NCI-H1105 treated with DMSO at 0.1 percent for 48 hours (cell line): ENCODE measurements around the gene ABCB6.
"Not testable (repeated sequence)": the region's sequence is repeated elsewhere in the genome, so short reads cannot be mapped to it uniquely, and the experiment has no call there.

Experiments used
- DNase-seq: peaks from one replicate; lab custom pipeline; 2025; lab: John Stamatoyannopoulos, UW

Gene ABCB6

GRCh38 chr2:219218732-219219701 lies at the start of gene ABCB6:
Gene ABCB6 (minus strand): TSS chr2:219218958. CDS start chr2:219218673, 285 bp downstream.
- peak; percentile 87 for DNase-seq

GRCh38 chr2:219268294-219268693 lies 49.5 kb upstream of the ABCB6 start:
- no peak for DNase-seq

GRCh38 chr2:219266886-219267285 lies 48.1 kb upstream of the ABCB6 start:
- DNase-seq = no peak

GRCh38 chr2:219266232-219266631 lies 47.5 kb upstream of the ABCB6 start:
- DNase-seq = no peak

GRCh38 chr2:219261024-219261855 lies 42.5 kb upstream of the ABCB6 start:
- DNase-seq = no peak

DNA sequence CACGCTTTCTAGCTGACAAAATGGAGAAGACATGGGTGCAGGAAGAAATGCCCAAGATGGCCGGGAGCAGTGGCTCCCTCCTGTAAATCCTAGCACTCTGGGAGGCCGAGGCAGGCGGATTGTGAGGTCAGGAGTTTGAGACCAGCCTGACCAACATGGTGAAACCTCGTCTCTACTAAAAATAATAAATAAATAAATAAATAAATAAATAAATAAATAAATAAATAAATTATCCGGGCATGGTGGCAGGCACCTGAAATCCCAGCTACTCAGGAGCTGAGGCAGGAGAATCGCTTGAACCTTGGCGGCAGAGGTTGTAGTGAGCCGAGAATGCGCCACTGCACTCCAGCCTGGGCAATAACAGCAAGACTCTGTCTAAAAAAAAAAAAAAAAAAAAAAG lies 40.2 kb upstream of the ABCB6 start:
- not testable (repeated sequence) for DNase-seq

DNA sequence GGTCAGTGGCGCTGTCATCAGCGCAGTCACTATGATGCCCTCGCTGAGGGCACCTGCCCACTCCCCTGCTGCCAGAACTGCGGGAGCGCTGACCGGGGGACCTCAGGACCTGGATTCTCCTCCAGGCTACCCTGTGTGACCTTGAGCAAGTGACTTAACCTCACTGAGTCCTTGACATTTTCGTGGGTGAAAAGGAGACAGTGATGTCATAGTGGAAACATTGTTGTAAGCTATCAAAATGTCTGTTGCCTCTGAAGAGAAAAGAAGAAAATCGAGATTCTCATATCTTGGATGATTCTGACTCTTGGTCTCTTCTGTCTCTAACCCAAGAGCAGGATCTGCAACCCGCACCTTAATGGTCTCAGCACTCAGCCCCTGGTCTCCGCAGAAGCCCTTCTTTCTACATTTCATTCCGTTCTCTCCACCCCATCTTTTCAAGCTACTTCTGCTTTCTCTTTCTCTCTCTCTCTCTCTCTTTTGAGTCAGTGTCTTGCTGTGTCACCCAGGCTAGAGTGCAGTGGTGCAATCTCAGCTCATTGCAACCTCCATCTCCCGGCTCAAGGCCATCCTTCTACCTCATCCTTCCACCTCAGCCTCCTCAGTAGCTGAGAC lies 35.9 kb upstream of the ABCB6 start:
- DNase-seq = no peak

DNA sequence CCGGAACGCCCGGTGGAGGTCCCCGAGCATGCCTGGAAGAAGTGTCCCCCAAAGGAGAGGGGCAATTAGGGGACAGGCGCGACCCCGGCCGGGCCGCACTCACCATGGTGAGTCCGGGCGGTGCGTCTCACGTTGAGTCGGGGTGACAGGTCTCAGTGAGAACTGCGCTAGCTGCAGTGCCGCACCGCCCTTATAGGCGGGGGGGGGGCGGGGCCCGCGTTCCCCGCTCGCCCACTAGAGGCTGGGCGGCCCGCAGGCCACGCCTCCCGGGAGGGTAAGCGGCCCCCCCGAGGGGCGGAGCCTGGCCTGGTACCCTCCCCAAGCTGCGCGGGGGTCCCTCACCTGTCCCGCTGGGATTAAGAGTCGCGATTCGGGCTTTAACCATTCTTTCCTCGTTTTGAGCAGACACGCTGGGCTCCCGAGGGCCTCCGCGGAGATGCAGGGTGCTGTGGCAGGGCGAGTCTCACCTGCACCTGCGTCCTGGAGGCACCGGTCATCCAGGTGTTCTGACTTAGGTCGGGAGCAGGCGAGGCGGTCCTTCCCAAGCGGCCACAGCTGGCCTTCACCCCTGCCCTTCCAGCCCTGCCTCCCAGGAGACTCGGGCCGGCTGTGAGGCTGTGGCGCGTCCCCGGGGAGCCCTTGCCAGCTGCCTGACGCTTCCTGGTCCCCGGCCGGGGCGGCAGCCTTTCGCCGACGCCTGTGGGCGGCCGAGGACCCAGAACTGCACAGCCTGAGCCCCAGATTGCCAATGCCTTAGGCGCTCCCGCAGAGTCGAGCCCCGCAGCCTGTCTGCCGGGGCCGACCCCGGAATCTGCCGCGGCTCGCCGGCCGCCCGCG lies 35.2 kb upstream of the ABCB6 start, which contains the start of gene TUBA4A:
Gene TUBA4A (minus strand): TSS at position 166 of the 837 bp plus-strand sequence. CDS start 60 bp downstream, at position 106.
- DNase-seq = peak; percentile 68

GRCh38 chr2:219252900-219253752 lies 34.4 kb upstream of the ABCB6 start, which contains the start of gene TUBA4B:
Gene TUBA4B (plus strand): TSS chr2:219253243. CDS start chr2:219253408, 165 bp downstream.
- no peak for DNase-seq

GRCh38 chr2:219252570-219252899 lies 33.8 kb upstream of the ABCB6 start:
- DNase-seq = no peak

GRCh38 chr2:219252084-219252483 lies 33.3 kb upstream of the ABCB6 start:
- DNase-seq = no peak

DNA sequence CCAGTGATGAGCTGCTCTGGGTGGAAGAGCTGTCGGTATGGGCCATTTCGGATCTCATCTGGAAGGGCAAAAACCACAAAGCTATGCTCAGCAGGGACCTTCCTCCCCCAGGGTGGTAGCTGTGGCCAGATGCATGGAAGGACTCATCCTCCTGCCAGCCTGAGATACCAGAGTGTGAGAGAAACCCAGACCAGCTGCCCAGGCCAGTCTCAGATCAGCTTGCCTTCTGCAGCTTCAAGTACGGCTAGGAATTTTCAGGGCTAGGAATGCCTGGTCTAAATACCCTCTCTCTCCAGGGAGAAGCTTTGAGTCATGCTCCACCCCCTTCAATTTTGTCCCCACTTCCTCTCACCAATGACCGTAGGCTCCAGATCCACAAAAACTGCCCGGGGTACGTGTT lies 32.9 kb upstream of the ABCB6 start:
- DNase-seq = no peak

DNA sequence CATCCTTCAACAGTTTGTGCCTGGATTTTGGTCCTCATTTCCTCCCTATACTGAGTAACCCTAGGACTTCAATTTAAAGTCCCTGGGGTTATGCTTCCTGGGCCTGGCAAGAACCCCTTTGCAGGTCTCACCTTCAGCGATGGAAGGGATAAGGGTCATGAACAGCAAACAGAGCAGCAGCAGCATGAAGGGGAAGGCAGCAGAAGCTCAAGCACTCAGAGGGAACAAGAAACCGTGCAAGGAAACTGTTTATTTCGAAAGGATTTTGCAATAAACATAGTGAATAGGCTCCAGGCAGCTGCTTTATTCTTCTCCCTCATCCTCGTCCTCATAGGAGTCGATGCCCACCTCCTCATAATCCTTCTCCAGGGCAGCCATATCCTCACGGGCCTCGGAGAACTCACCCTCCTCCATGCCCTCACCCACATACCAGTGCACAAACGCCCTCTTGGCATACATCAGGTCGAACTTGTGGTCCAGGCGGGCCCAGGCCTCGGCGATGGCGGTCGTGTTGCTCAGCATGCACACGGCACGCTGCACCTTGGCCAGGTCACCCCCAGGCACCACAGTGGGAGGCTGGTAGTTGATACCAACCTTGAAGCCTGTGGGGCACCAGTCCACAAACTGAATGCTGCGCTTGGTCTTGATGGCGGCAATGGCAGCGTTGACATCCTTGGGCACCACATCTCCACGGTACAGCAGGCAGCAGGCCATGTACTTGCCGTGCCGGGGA lies 31.5 kb upstream of the ABCB6 start:
- no peak for DNase-seq

DNA sequence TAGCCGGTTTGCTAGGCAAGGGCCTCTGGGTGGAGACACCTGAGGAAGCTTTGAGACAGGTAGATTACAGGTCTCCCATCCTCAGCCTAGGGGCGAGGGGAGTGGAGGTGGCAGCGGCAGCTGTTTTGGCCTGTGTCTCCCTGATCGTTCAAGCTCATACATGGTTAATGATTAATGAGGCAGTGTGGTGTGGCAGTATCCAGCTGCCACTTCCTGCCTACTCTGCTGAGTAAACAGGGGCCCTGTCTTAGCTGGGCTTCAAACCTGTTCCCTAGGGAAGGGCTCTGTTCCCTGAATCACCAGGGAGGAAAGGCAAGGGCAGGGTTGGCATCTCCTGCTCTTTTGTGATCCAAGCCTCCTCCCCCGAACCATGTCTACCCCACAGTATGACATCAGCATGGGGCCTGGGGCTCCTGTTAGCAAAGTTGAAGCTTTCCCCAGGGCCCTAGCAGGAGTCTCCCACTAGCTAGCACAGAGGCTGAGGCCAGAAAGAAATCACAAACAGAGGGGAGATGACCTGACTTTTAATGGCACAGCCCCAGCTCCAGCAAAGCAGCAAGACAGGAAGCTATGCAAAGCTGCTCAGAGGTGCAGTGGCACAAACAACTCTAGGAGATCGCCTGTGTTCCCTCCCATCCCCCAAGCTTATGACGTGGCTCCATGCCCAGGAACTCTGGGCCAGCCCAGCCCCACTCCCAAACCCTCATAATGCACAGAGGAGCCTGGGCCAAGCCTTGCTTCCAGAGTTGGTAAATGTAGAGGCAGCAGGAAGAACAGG lies 30.6 kb upstream of the ABCB6 start:
- DNase-seq = peak; percentile 26

DNA sequence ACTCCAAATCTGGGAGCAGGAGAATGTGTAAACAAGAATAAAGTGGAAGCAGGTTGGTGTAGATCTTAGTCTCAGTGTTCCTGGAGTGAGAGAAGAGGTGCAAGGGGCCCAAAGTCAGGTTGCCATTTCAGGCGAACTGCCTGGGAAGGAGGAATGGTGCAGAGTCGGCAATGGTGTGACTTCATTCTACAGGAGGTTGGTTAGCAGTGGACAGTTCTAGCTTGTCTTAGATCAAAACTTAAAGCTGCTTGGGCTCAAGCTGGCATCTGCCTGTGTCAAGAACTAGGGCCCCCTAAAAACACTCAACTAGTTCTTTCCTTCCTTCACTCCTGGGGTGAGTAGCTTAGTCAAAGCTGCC lies 30.1 kb upstream of the ABCB6 start:
- no peak for DNase-seq

- DNase-seq = no peak
These were observed 29.2 kb upstream of the ABCB6 start for GRCh38 chr2:219247678-219248642.

DNA sequence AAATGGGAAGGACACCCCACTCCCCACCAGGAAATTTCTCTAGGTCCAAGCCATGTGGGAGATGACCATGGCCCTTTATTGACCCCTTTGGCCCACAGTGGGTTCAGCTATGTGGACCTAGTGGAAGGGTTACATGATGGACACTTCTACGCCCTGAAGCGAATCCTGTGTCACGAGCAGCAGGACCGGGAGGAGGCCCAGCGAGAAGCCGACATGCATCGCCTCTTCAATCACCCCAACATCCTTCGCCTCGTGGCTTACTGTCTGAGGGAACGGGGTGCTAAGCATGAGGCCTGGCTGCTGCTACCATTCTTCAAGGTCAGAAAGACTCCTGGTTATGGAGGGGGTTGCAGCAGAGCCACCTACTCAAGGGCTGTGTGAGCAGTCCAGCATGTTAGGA lies 27.8 kb upstream of the ABCB6 start:
- DNase-seq = no peak

DNA sequence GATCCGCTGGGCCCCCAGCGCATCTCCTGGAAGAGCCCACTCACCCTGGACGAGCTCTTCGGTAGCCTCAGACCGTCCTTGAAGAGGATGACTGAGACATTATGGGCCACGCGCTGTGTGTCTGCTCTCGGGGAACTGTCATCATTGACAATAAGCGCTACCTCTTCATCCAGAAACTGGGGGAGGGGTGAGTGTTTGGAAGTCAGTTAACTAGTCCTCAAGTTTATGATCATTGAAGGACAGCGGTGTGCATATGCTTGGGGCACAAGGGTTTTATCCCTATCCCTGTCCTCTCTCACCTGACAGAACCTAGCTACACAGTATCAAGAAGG lies 27.1 kb upstream of the ABCB6 start:
- DNase-seq = no peak
